Measurements from ENCODE around the gene ZNF790.
A peak's percentile ranks its signal among the peaks of the same experiment; 100 is the strongest.
"Not testable (repeated sequence)": the region's sequence is repeated elsewhere in the genome, so short reads cannot be mapped to it uniquely, and the experiment has no call there.

Gene ZNF790

GRCh38 chr19:36837906-36838783 lies at the start of gene ZNF790:
Gene ZNF790, minus strand, starts transcription at chr19:36838387. Its CDS starts 12,768 bp downstream, at chr19:36825619.
- DNase-seq: peak; percentile 77

GRCh38 chr19:36876993-36877938 lies 39.1 kb upstream of the ZNF790 start:
- DNase-seq: no peak

GRCh38 chr19:36851898-36852297 lies 13.7 kb upstream of the ZNF790 start:
- DNase-seq: no peak

GRCh38 chr19:36850559-36851442 lies 12.6 kb upstream of the ZNF790 start, which contains the start of gene ZNF345:
Gene ZNF345, plus strand, starts transcription at chr19:36850876. Its CDS starts 25,955 bp downstream, at chr19:36876831.
- DNase-seq: peak; percentile 78

- DNase-seq: peak; percentile 85
Measured at GRCh38 chr19:36849701-36850558, 11.7 kb upstream of the ZNF790 start.

- no peak for DNase-seq
Measured at GRCh38 chr19:36847968-36848367, 9.8 kb upstream of the ZNF790 start.

- DNase-seq: no peak
Measured at GRCh38 chr19:36838784-36839324, 667 bp upstream of the ZNF790 start.

- DNase-seq: no peak
Measured at GRCh38 chr19:36837176-36837905, 846 bp downstream of the ZNF790 start.

- no peak for DNase-seq
Measured at GRCh38 chr19:36833430-36833829, 4.8 kb downstream of the ZNF790 start.

- no peak for DNase-seq
Measured at GRCh38 chr19:36821758-36822157, 16.4 kb downstream of the ZNF790 start.

- DNase-seq: no peak
Measured at GRCh38 chr19:36819130-36819630, 19.0 kb downstream of the ZNF790 start.

GRCh38 chr19:36807029-36807428 lies 31.2 kb downstream of the ZNF790 start:
- DNase-seq: no peak

- DNase-seq: no peak
Measured at GRCh38 chr19:36805364-36805763, 32.8 kb downstream of the ZNF790 start.

- no peak for DNase-seq
Measured at GRCh38 chr19:36797786-36798108, 40.4 kb downstream of the ZNF790 start.

GRCh38 chr19:36796714-36796992 lies 41.5 kb downstream of the ZNF790 start:
- no peak for DNase-seq

- not testable (repeated sequence) for DNase-seq
Measured at GRCh38 chr19:36791420-36792141, 46.6 kb downstream of the ZNF790 start.

- no peak for DNase-seq
Measured at GRCh38 chr19:36775768-36776167, 62.4 kb downstream of the ZNF790 start.

- DNase-seq: no peak
Measured at GRCh38 chr19:36773223-36773579, 65.0 kb downstream of the ZNF790 start.

GRCh38 chr19:36772311-36773222 lies 65.6 kb downstream of the ZNF790 start, which contains the start of gene ZNF850:
Gene ZNF850, minus strand, starts transcription at chr19:36772807. Its CDS starts 10,201 bp downstream, at chr19:36762606.
- peak; percentile 94 for DNase-seq
